ENCODE measurements around the gene OMA1.
A peak's percentile ranks its signal among the peaks of the same experiment; 100 is the strongest.

OMA1 gene

DNA sequence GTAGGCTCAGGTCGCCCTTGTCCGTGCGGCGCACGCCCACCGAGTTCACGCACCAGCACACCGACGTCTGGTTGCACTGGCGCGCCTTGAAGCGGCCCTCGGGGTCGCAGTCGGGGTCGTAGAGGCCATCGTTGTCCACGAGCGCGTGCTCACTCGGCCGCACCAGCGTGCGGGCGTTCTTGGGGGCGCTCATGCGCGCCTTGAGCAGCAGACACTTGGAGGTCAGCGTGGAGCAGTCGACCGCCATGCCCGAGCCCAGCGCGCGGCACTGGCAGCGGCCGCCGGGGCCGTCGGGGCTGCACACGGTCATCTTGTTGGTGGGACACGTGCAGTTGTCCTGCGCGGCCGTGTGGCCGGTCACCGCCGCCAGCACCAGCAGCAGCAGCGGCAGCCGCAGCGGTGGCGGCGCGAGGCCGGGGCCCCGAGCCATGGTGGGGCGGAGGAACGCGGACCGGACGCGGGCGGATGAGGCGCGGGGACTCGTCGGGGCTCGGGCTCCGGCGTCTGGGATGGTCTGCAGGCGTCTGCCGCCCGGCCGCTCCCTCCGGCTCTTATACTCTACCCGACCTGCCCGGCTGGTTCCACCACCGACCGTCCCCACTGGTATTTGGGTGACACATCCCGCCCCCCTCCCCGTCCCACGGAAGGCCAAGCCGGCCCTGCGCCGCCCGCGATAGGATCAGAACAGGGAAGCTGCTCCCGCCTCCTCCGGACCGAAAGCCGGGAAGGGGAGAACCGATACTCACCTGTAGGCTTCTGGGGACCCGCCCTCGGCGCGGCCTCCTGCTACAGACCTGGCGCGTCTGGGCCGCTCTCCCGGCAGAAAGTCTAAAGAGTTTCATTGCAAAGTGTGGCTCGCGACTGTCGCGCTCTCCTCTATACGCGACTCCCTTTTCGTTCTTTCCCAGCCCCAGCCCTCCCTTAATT, 30.5 kb upstream of the OMA1 start, which contains the start of gene TACSTD2:
TSS of gene TACSTD2 (minus strand) at position 526 of the 927 bp plus-strand sequence. CDS start at position 430, 96 bp downstream.
- no CpG with 5 or more reads among the region's 107 CpGs for WGBS (ENCODE audit: extremely low coverage, insufficient coverage, insufficient read length)
- H2BK120ac ChIP-seq (ENCODE audit: insufficient read depth, low read length, poor library complexity), result peak within 1 kb of the TSS; percentile 57
- H2BK12ac ChIP-seq (ENCODE audit: low read length), result peak within 1 kb of the TSS; percentile 28
- no peaks in the 10 kb centered on the region for H3K27me3 ChIP-seq (ENCODE audit: insufficient read depth, low read length)
- peak within 1 kb of the TSS; percentile 75 for H4K8ac ChIP-seq (ENCODE audit: low read depth, low read length)
- H2AK5ac ChIP-seq (ENCODE audit: low read length), result no peak within 1 kb of the TSS
- H3K9ac ChIP-seq (ENCODE audit: low read length), result no peak within 1 kb of the TSS
- peaks cover 5% of the 10 kb centered on the region for H3K9me3 ChIP-seq (ENCODE audit: insufficient read depth, low read depth, low read length)
- no peaks in the 10 kb centered on the region for H3K36me3 ChIP-seq (ENCODE audit: control insufficient read depth in 1 of 2, insufficient read depth in 2 of 2, low read length in 2 of 2)
- peak within 1 kb of the TSS; percentile 11 for H2BK5ac ChIP-seq (ENCODE audit: low read depth, low read length, poor library complexity)
- peak within 1 kb of the TSS; percentile 20 for H3K4ac ChIP-seq (ENCODE audit: low read depth, low read length)
- peak within 1 kb of the TSS; percentile 60 for H4K12ac ChIP-seq (ENCODE audit: low read depth, low read length)
- no peak within 1 kb of the TSS for H3K23ac ChIP-seq (ENCODE audit: low read length)
- peak within 1 kb of the TSS; percentile 78 for H3K14ac ChIP-seq (ENCODE audit: low read length)
- peak within 1 kb of the TSS; percentile 75 for H4K91ac ChIP-seq (ENCODE audit: low read depth, low read length)
- H3K79me2 ChIP-seq (ENCODE audit: control insufficient read depth, insufficient read depth, low read length, poor library complexity), result peaks cover 3% of the 10 kb centered on the region
- DNase-seq, result peak; percentile 53 to 58
- H3K27ac ChIP-seq (ENCODE audit: low read depth, low read length), result peak within 1 kb of the TSS; percentile 42
- peak within 1 kb of the TSS; percentile 68 for H2AFZ ChIP-seq (ENCODE audit: insufficient read depth, low read length, poor library complexity)
- H3K18ac ChIP-seq (ENCODE audit: low read length), result peak within 1 kb of the TSS; percentile 86
- H3K79me1 ChIP-seq (ENCODE audit: low read length), result peaks cover 9% of the 10 kb centered on the region
- peaks cover 9 to 10% of the 10 kb centered on the region in 2 experiments for H3K4me1 ChIP-seq (ENCODE audit: control insufficient read depth in 1 of 2, insufficient read depth in 2 of 2, low read length in 2 of 2)
- H3K4me3 ChIP-seq (ENCODE audit: low read depth, low read length), result peak within 1 kb of the TSS; percentile 68
- peak within 1 kb of the TSS; percentile 68 for H3K4me2 ChIP-seq (ENCODE audit: low read length)

DNA sequence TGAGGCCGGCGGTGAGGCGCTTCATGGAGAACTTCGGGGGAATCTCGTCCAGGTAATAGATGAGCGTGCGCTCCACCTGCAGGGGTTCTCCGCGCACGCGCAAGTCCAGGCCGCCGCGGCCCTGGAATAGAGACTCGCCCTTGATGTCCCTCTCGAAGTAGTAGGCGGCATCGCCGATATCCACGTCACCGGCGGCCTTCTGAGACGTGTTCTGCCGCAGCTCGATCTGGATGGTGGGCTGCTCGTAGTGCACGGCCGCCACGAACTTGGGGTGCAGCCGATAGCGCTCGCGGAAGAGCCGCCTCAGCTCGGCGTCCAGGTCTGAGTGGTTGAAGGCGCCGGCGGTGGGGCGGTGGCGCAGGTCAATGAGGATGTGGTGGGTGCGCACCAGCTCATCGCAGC, 29.8 kb upstream of the OMA1 start:
- Histone ChIP-seq H3K4me1 (ENCODE audit: control insufficient read depth in 1 of 2, insufficient read depth in 2 of 2, low read length in 2 of 2) (peaks cover 9 to 10% of the 10 kb centered on the region in 2 experiments), H2BK12ac (ENCODE audit: low read length) (no peak overlapping the region), H3K79me2 (ENCODE audit: control insufficient read depth, insufficient read depth, low read length, poor library complexity) (peaks cover 3% of the 10 kb centered on the region), H3K27me3 (ENCODE audit: insufficient read depth, low read length) (no peaks in the 10 kb centered on the region), H3K79me1 (ENCODE audit: low read length) (peaks cover 9% of the 10 kb centered on the region), H4K8ac (ENCODE audit: low read depth, low read length) (peak overlapping the region; percentile 75), H3K23ac (ENCODE audit: low read length) (no peak overlapping the region), H2AK5ac (ENCODE audit: low read length) (no peak overlapping the region), H3K9ac (ENCODE audit: low read length) (no peak overlapping the region), H3K18ac (ENCODE audit: low read length) (peak overlapping the region; percentile 86), H3K36me3 (ENCODE audit: control insufficient read depth in 1 of 2, insufficient read depth in 2 of 2, low read length in 2 of 2) (no peaks in the 10 kb centered on the region), H4K12ac (ENCODE audit: low read depth, low read length) (no peak overlapping the region), H3K27ac (ENCODE audit: low read depth, low read length) (no peak overlapping the region), H3K4ac (ENCODE audit: low read depth, low read length) (no peak overlapping the region), H4K91ac (ENCODE audit: low read depth, low read length) (peak overlapping the region; percentile 75), H3K4me2 (ENCODE audit: low read length) (peak overlapping the region; percentile 68), H3K9me3 (ENCODE audit: insufficient read depth, low read depth, low read length) (peaks cover 5% of the 10 kb centered on the region), H2AFZ (ENCODE audit: insufficient read depth, low read length, poor library complexity) (peak overlapping the region; percentile 68), H2BK5ac (ENCODE audit: low read depth, low read length, poor library complexity) (no peak overlapping the region), H3K14ac (ENCODE audit: low read length) (peak overlapping the region; percentile 78), H3K4me3 (ENCODE audit: low read depth, low read length) (no peak overlapping the region), H2BK120ac (ENCODE audit: insufficient read depth, low read length, poor library complexity) (no peak overlapping the region)
- DNase-seq, result no peak
- no CpG with 5 or more reads among the region's 43 CpGs for WGBS (ENCODE audit: extremely low coverage, insufficient coverage, insufficient read length)

DNA sequence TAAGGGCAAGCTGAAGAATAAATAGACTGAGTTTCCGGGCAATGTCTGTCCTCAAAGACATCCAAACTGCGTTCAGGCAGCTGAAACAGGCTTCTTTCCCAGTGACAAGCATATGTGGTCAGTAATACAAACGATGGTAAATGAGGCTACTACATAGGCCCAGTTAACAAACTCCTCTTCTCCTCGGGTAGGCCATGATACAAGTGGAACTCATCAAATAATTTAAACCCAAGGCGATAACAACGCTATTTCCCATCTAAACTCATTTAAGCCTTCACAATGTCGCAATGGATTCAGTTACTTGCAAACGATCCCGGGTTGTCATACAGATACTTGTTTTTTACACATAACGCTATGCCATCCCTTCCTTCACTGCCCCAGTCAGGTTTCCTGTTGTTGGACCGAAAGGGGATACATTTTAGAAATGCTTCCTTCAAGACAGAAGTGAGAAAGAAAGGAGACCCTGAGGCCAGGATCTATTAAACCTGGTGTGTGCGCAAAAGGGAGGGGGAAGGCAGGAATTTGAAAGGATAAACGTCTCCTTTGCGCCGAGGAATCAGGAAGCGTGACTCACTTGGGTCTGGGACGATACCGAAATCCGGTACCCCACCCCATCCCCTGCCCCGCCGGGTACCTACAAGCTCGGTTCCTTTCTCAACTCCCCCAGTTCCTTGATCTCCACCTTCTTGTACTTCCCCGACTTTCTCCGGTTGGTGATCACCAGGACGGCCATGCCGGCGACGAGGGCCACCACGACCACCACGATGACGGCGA, 29.2 kb upstream of the OMA1 start:
- Histone ChIP-seq H3K18ac (ENCODE audit: low read length) (no peak overlapping the region), H2AK5ac (ENCODE audit: low read length) (no peak overlapping the region), H3K9ac (ENCODE audit: low read length) (no peak overlapping the region), H4K91ac (ENCODE audit: low read depth, low read length) (no peak overlapping the region), H2BK120ac (ENCODE audit: insufficient read depth, low read length, poor library complexity) (no peak overlapping the region), H3K4ac (ENCODE audit: low read depth, low read length) (no peak overlapping the region), H4K12ac (ENCODE audit: low read depth, low read length) (no peak overlapping the region), H3K9me3 (ENCODE audit: insufficient read depth, low read depth, low read length) (peaks cover 5% of the 10 kb centered on the region), H3K79me1 (ENCODE audit: low read length) (peaks cover 9% of the 10 kb centered on the region), H3K27ac (ENCODE audit: low read depth, low read length) (no peak overlapping the region), H3K36me3 (ENCODE audit: control insufficient read depth in 1 of 2, insufficient read depth in 2 of 2, low read length in 2 of 2) (no peaks in the 10 kb centered on the region), H3K14ac (ENCODE audit: low read length) (no peak overlapping the region), H3K4me2 (ENCODE audit: low read length) (peak overlapping the region; percentile 37), H3K4me3 (ENCODE audit: low read depth, low read length) (no peak overlapping the region), H2BK12ac (ENCODE audit: low read length) (no peak overlapping the region), H3K27me3 (ENCODE audit: insufficient read depth, low read length) (no peaks in the 10 kb centered on the region), H3K23ac (ENCODE audit: low read length) (no peak overlapping the region), H3K79me2 (ENCODE audit: control insufficient read depth, insufficient read depth, low read length, poor library complexity) (peaks cover 3% of the 10 kb centered on the region), H2BK5ac (ENCODE audit: low read depth, low read length, poor library complexity) (no peak overlapping the region), H3K4me1 (ENCODE audit: control insufficient read depth in 1 of 2, insufficient read depth in 2 of 2, low read length in 2 of 2) (peaks cover 9 to 10% of the 10 kb centered on the region in 2 experiments), H4K8ac (ENCODE audit: low read depth, low read length) (no peak overlapping the region), H2AFZ (ENCODE audit: insufficient read depth, low read length, poor library complexity) (no peak overlapping the region)
- no peak for DNase-seq
- no CpG with 5 or more reads among the region's 32 CpGs for WGBS (ENCODE audit: extremely low coverage, insufficient coverage, insufficient read length)

GRCh38 chr1:58574816-58575215, 28.3 kb upstream of the OMA1 start:
- no peaks in the 10 kb centered on the region for H3K36me3 ChIP-seq (ENCODE audit: control insufficient read depth in 1 of 2, insufficient read depth in 2 of 2, low read length in 2 of 2)
- H3K27ac ChIP-seq (ENCODE audit: low read depth, low read length), result no peak overlapping the region
- H2BK12ac ChIP-seq (ENCODE audit: low read length), result no peak overlapping the region
- H3K4me2 ChIP-seq (ENCODE audit: low read length), result no peak overlapping the region
- H3K4ac ChIP-seq (ENCODE audit: low read depth, low read length), result no peak overlapping the region
- no peak overlapping the region for H2AK5ac ChIP-seq (ENCODE audit: low read length)
- H3K14ac ChIP-seq (ENCODE audit: low read length), result no peak overlapping the region
- H3K18ac ChIP-seq (ENCODE audit: low read length), result no peak overlapping the region
- WGBS (ENCODE audit: extremely low coverage, insufficient coverage, insufficient read length), result no CpG with 5 or more reads among the region's 2 CpGs
- H2AFZ ChIP-seq (ENCODE audit: insufficient read depth, low read length, poor library complexity), result no peak overlapping the region
- no peak overlapping the region for H3K23ac ChIP-seq (ENCODE audit: low read length)
- H3K79me2 ChIP-seq (ENCODE audit: control insufficient read depth, insufficient read depth, low read length, poor library complexity), result peaks cover 3% of the 10 kb centered on the region
- H4K91ac ChIP-seq (ENCODE audit: low read depth, low read length), result no peak overlapping the region
- no peak overlapping the region for H3K9ac ChIP-seq (ENCODE audit: low read length)
- H3K4me1 ChIP-seq (ENCODE audit: control insufficient read depth in 1 of 2, insufficient read depth in 2 of 2, low read length in 2 of 2), result peaks cover 9 to 10% of the 10 kb centered on the region in 2 experiments
- no peak overlapping the region for H2BK5ac ChIP-seq (ENCODE audit: low read depth, low read length, poor library complexity)
- DNase-seq, result no peak
- no peak overlapping the region for H3K4me3 ChIP-seq (ENCODE audit: low read depth, low read length)
- peaks cover 5% of the 10 kb centered on the region for H3K9me3 ChIP-seq (ENCODE audit: insufficient read depth, low read depth, low read length)
- H4K8ac ChIP-seq (ENCODE audit: low read depth, low read length), result no peak overlapping the region
- no peak overlapping the region for H2BK120ac ChIP-seq (ENCODE audit: insufficient read depth, low read length, poor library complexity)
- peaks cover 9% of the 10 kb centered on the region for H3K79me1 ChIP-seq (ENCODE audit: low read length)
- no peaks in the 10 kb centered on the region for H3K27me3 ChIP-seq (ENCODE audit: insufficient read depth, low read length)
- H4K12ac ChIP-seq (ENCODE audit: low read depth, low read length), result no peak overlapping the region

Data from trophoblast cell (in vitro differentiated cells and primary cell).